Endothelial cell of umbilical vein (primary cell): Measurements from ENCODE around the gene CTIF. TPM values are rescaled to one million over a fixed set of nuclear protein-coding genes. Genes with fewer than 3 reads are reported as not detected.
A peak's percentile ranks its signal among the peaks of the same experiment; 100 is the strongest.

Source experiments
- BruUV-seq: library from RNA; stranded (reverse); fragments of 400-500 nt; replicated peaks from 2 replicates; lab custom pipeline; 2021; lab: Mats Ljungman, UMichigan
- CTCF ChIA-PET: fragments of 300-600, 350-600 bp; sonication (Branson Sonifier 250); formaldehyde crosslinking; loops from one replicate; lab custom pipeline; 2021; ENCODE audit warnings: antibody characterized with exemption, inconsistent platforms; lab: Charles Lee
- POLR2A ChIA-PET: fragments of 300-600, 350-600 bp; sonication (Branson Sonifier 250); formaldehyde crosslinking; loops from one replicate; lab custom pipeline; 2021; ENCODE audit warnings: antibody characterized with exemption, inconsistent platforms; lab: Charles Lee
- DNase-seq: peaks from one replicate; pipeline ENCODE4 v3.0.0-alpha.2; 2011; ENCODE audit warnings: low read depth, low spot score
- FAIRE-seq: peaks from 2 replicates; lab custom pipeline; 2011; peaks lifted over from hg19 to GRCh38; lab: Jason Lieb, UNC
- H2AFZ ChIP-seq: 2 replicates; pipeline ENCODE4 v1.6.0; 2012; ENCODE audit warnings: low read depth, low read length, control low read depth, inconsistent platforms
- H3K27ac ChIP-seq: 2 replicates; pipeline ENCODE4 v1.5.1; 2011; ENCODE audit warnings: low read depth, mild to moderate bottlenecking, control low read depth, low read length, moderate library complexity; ENCODE audit not compliant: insufficient read depth
- H3K27me3 ChIP-seq, 2 experiments: 2 replicates each; pipeline versions ENCODE4 v1.6.0 to v1.6.1; 2011; ENCODE audit warnings: low read length in 2 of 2, mixed read lengths in 1 of 2; ENCODE audit not compliant: control insufficient read depth in 2 of 2, insufficient read depth in 2 of 2
- H3K36me3 ChIP-seq, 2 experiments: 2 replicates in 1 of 2; 3 replicates in 1 of 2; pipeline ENCODE4 v1.5.1; 2011; ENCODE audit warnings: low read length in 2 of 2, mild to moderate bottlenecking in 1 of 2, moderate library complexity in 1 of 2; ENCODE audit not compliant: control insufficient read depth in 2 of 2, insufficient read depth in 2 of 2; ENCODE audit errors: extremely low read depth in 1 of 2
- H3K4me1 ChIP-seq: 3 replicates; pipeline ENCODE4 v1.5.1; 2011; ENCODE audit warnings: mild to moderate bottlenecking, low read length; ENCODE audit not compliant: control insufficient read depth, insufficient read depth; ENCODE audit errors: extremely low read depth
- H3K4me2 ChIP-seq: 2 replicates; pipeline ENCODE4 v1.6.1; 2011; ENCODE audit warnings: low read length, control low read depth, mixed read lengths; ENCODE audit not compliant: insufficient read depth
- H3K4me3 ChIP-seq, 3 experiments: fragments of 200-600 bp in 1 of 3; sonication (generic), shearing (Covaris generic) in 1 of 3; replicated peaks in 1 of 3; 2 replicates each; pipeline ENCODE4 v1.5.1; 2011 to 2016; ENCODE audit warnings: control low read depth in 3 of 3, low read length in 3 of 3, mild to moderate bottlenecking in 2 of 3, inconsistent platforms in 1 of 3, low read depth in 1 of 3, moderate library complexity in 1 of 3; ENCODE audit not compliant: insufficient read depth in 1 of 3
- H3K79me2 ChIP-seq: 2 replicates; pipeline ENCODE4 v1.6.0; 2012; ENCODE audit warnings: low read length, inconsistent platforms; ENCODE audit not compliant: control insufficient read depth, insufficient read depth
- H3K9ac ChIP-seq: replicated peaks from 2 replicates; pipeline ENCODE3; 2011; ENCODE audit warnings: low read length, control low read depth; ENCODE audit not compliant: insufficient read depth; ENCODE audit errors: extremely low read depth
- H3K9me1 ChIP-seq: replicated peaks from 3 replicates; pipeline ENCODE4 v1.6.0; 2011; ENCODE audit warnings: mild to moderate bottlenecking, low read length; ENCODE audit not compliant: control insufficient read depth, insufficient read depth; ENCODE audit errors: extremely low read depth
- H3K9me3 ChIP-seq: replicated peaks from 2 replicates; pipeline ENCODE4 v1.5.1; 2012; ENCODE audit warnings: low read length, inconsistent platforms; ENCODE audit not compliant: control insufficient read depth, insufficient read depth
- H4K20me1 ChIP-seq: replicated peaks from 2 replicates; pipeline ENCODE3; 2011; ENCODE audit warnings: mild to moderate bottlenecking, low read length; ENCODE audit not compliant: control insufficient read depth, insufficient read depth; ENCODE audit errors: extremely low read depth
- CTCF ChIP-seq, 2 donors: IDR thresholded peaks; 1 replicate in 1 of 2; 2 replicates in 1 of 2; pipeline ENCODE4 v1.5.1; 2011; ENCODE audit warnings: low read length in 2 of 2, mild to moderate bottlenecking in 2 of 2, moderate library complexity in 2 of 2, control low read depth in 1 of 2, inconsistent platforms in 1 of 2, low read depth in 1 of 2; ENCODE audit not compliant: insufficient read depth in 1 of 2; ENCODE audit errors: extremely low read depth in 1 of 2
- EZH2 ChIP-seq: IDR thresholded peaks from 2 replicates; pipeline ENCODE4 v1.6.1; 2012; ENCODE audit warnings: borderline replicate concordance, low read depth, mild to moderate bottlenecking, moderate library complexity, low read length, inconsistent platforms; ENCODE audit not compliant: severe bottlenecking
- FOS ChIP-seq: IDR thresholded peaks from 2 replicates; pipeline ENCODE4 v1.6.1; 2011; ENCODE audit warnings: mild to moderate bottlenecking, low read length, moderate library complexity, borderline replicate concordance; ENCODE audit not compliant: insufficient read depth
- GATA2 ChIP-seq: IDR thresholded peaks from 2 replicates; pipeline ENCODE4 v1.7.0; 2011; ENCODE audit warnings: low read depth, mild to moderate bottlenecking, moderate library complexity, mixed read lengths, low read length; ENCODE audit not compliant: insufficient read length, insufficient read depth
- JUN ChIP-seq: IDR thresholded peaks from 2 replicates; pipeline ENCODE4 v1.6.1; 2011; ENCODE audit warnings: borderline replicate concordance, low read depth; ENCODE audit not compliant: insufficient read length, insufficient read depth
- MYC ChIP-seq: IDR thresholded peaks from one replicate; pipeline ENCODE4 v1.6.1; 2011; ENCODE audit warnings: mild to moderate bottlenecking, low read depth, low read length
- POLR2A ChIP-seq: IDR thresholded peaks from 2 replicates; pipeline ENCODE4 v1.6.1; 2012; ENCODE audit warnings: low read depth, mild to moderate bottlenecking, control low read depth, low read length
- POLR2AphosphoS5 ChIP-seq: IDR thresholded peaks from 2 replicates; pipeline ENCODE4 v1.6.1; 2012; ENCODE audit warnings: low read depth, mild to moderate bottlenecking, control low read depth, low read length, moderate library complexity; ENCODE audit not compliant: insufficient read depth
- dilution Hi-C: fragments of 300-500 bp; cut with MboI; formaldehyde crosslinking; loops from one replicate; pipeline ENCODE4 v1.15.0; 2019; ENCODE audit warnings: low sequenced_read_pairs; ENCODE audit not compliant: extremely low pct_ligation_motif_present
- intact Hi-C: fragments of 100-400 bp; cut with micrococcal nuclease; formaldehyde crosslinking; loops from one replicate; pipeline ENCODE4 v1.10.0; 2022
- polyA plus RNA-seq, 4 experiments: library from polyadenylated mRNA; depleted of rRNA in 3 of 4; stranded (reverse) in 3 of 4; unstranded in 1 of 4; fragments of >200 nt; gene quantifications; 2 replicates each; pipeline versions ENCODE4 v1.2.1 to v1.2.3, GENCODE V29; 2011 to 2012; ENCODE audit warnings: missing spikeins in 1 of 4
- total RNA-seq: library from RNA; stranded (reverse); gene quantifications from 2 replicates; pipeline ENCODE4 v1.2.3, GENCODE V29; 2021
- TF ChIP-seq, protein P1 (sequence below): IDR thresholded peaks from 2 replicates; pipeline ENCODE4 v1.6.1; 2011; ENCODE audit not compliant: insufficient read depth, insufficient read length

The CTIF gene
- total and polyA plus RNA-seq, 2 donors (not counting 3 experiments of a cell fraction or from before 2014, with no cell fraction given) = 20.9 to 57.7 TPM

DNA sequence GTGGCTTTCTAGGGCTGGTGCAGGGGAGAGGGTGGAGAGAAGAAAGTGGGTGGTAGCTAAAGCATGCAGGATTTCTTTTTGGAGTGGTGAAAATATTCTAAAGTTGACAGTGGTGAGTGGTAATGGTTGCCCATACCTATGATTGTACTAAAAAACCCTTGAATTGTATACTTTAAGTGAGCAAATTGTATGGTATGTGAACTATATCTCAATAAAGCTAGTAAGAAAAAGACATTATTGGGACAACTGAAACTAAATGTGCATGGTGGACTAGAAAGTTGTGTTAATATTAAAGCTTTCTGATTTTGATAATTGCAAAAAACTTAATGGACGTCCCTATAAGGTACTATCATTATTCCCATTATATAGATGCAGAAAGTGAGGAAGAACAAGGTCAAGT is 361.6 kb downstream of the CTIF start:
- CTCF ChIA-PET = interaction anchor here (2.7 kb wide), 1 partner anchor 123 kb away, joined by 10 read pairs; no protein-coding TSS in a partner anchor
- TF ChIP-seq, protein P1, sequence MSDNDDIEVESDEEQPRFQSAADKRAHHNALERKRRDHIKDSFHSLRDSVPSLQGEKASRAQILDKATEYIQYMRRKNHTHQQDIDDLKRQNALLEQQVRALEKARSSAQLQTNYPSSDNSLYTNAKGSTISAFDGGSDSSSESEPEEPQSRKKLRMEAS = no peak
- TF ChIP-seq MYC (no peak), GATA2 (no peak), POLR2A (no peak), POLR2AphosphoS5 (no peak), JUN (no peak)
- Histone ChIP-seq H3K4me2 (no peak overlapping the region), H3K27me3 (no peaks in the 10 kb centered on the region), H3K4me3 (no peak overlapping the region), H3K9ac (no peak overlapping the region), H3K27ac (no peak overlapping the region), H3K4me1 (peaks cover 29% of the 10 kb centered on the region), H3K79me2 (no peaks in the 10 kb centered on the region), H4K20me1 (no peaks in the 10 kb centered on the region), H3K9me1 (no peaks in the 10 kb centered on the region), H3K9me3 (no peaks in the 10 kb centered on the region), H3K36me3 (no peaks in the 10 kb centered on the region), H2AFZ (no peak overlapping the region)
- POLR2A ChIA-PET = no interaction called here
- intact Hi-C loops (loop anchor here (5.0 kb wide), 1 partner anchor 277 kb away; no protein-coding TSS in a partner anchor), dilution Hi-C loops (no loop called here)
- BruUV-seq = no TSS peak
- no peak for DNase-seq
- FAIRE-seq = no peak

DNA sequence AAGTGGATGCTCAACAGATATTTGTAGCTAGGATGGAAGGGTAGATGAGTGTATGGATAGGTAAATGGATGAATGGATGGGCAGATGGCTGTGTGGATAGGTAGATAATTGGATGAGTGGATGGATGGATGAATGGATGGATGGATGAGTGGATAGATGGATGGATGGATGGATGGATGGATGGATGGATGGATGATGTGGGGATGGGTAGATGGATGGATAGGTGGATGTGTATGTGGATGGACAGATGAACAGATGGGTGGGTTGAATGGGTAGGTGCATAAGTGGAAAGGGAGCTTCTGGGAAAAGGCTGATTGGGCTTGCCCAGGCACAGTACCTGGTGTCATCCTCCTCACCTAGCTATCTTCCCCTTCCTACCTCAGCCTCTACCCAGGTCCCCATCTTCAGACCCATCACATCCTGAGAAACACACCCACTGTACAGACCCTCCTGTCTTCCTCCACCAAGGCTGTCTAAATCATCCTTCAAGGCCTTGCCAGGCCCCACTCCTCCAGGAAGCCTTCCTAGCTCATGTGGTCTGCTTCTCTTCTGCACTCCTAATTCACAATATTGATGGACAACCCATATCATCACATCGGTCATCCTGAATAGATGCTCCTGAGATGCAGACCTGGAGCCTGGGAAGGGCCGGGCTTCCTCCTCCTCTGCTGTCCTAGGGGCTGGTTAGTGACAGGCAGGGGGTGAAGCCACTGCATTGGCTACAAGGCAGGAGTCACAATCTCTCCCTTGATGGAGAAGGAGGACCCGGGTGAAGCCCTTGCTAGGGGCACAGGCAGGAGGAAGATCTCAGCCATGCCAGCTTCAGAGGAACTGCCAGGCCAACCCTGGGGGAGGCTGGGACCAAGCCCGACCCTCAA is 362.6 kb downstream of the CTIF start:
- Histone ChIP-seq H3K36me3 (no peaks in the 10 kb centered on the region), H3K9me1 (no peaks in the 10 kb centered on the region), H3K27me3 (no peaks in the 10 kb centered on the region), H3K79me2 (no peaks in the 10 kb centered on the region), H3K9ac (no peak overlapping the region), H3K4me3 (no peak overlapping the region), H3K9me3 (no peaks in the 10 kb centered on the region), H3K4me2 (no peak overlapping the region), H3K27ac (peak overlapping the region; percentile 99), H4K20me1 (no peaks in the 10 kb centered on the region), H3K4me1 (peaks cover 29% of the 10 kb centered on the region), H2AFZ (peak overlapping the region; percentile 26)
- DNase-seq (no peak), FAIRE-seq (no peak)
- TF ChIP-seq POLR2A = no peak
- TF ChIP-seq GATA2 = no peak
- TF ChIP-seq, protein P1 = no peak
- no peak for TF ChIP-seq CTCF (IDR thresholded peaks at IDR 0.05; ENCODE audit: extremely low read depth in 1 of 2, insufficient read depth in 1 of 2, low read depth in 1 of 2, low read length in 2 of 2)
- no peak for TF ChIP-seq MYC
- TF ChIP-seq EZH2 = no peak
- TF ChIP-seq JUN = no peak
- TF ChIP-seq FOS = no peak
- no peak for TF ChIP-seq POLR2AphosphoS5
- intact Hi-C loops = loop anchor here (1.0 to 5.0 kb wide), 7 partner anchors 45 to 276 kb away; no protein-coding TSS in a partner anchor
- ChIA-PET POLR2A (interaction anchor here (1.0 kb wide), 1 partner anchor 31 kb away, joined by 3 read pairs; no protein-coding TSS in a partner anchor), CTCF (interaction anchor here (0.7 to 2.7 kb wide), 15 partner anchors 8 to 337 kb away, joined by 3 to 10 read pairs (median 4); no protein-coding TSS in a partner anchor)
- no TSS peak for BruUV-seq
- dilution Hi-C loops = no loop called here
